Measurements from ENCODE around the gene PLEKHJ1.

- TF ChIP-seq CTCF (conservative IDR thresholded peaks at IDR 0.05; ENCODE audit: low read length) (no peak), EZH2phosphoT487 (IDR thresholded peaks at IDR 0.05; ENCODE audit: borderline replicate concordance) (no peak)
Observed at GRCh38 chr19:2227415-2228156, 8.5 kb downstream of the PLEKHJ1 start.

Measured in Loucy (cell line).